Epithelial cell of esophagus (primary cell): ENCODE measurements around the gene FAM114A1.

Experiments used
- DNase-seq: peaks from one replicate; pipeline ENCODE4 v3.0.0; 2010; ENCODE audit warnings: low read depth
- H3K4me3 ChIP-seq: 2 replicates; pipeline ENCODE4 v1.5.1; 2011; ENCODE audit warnings: mild to moderate bottlenecking, low read length, control low read depth
- CTCF ChIP-seq: IDR thresholded peaks from 2 replicates; pipeline ENCODE4 v1.5.1; 2011; ENCODE audit warnings: low read depth, mild to moderate bottlenecking, low read length, control low read depth, inconsistent platforms; ENCODE audit not compliant: insufficient read depth; ENCODE audit errors: missing control alignments

Gene FAM114A1

GRCh38 chr4:38950159-38950558, 82.6 kb downstream of the FAM114A1 start:
- H3K4me3 ChIP-seq = no peak overlapping the region
- DNase-seq = no peak
- TF ChIP-seq CTCF = no peak

- no peak for DNase-seq
- no peak overlapping the region for H3K4me3 ChIP-seq
- TF ChIP-seq CTCF = no peak
Observed at GRCh38 chr4:38950734-38951133, 83.1 kb downstream of the FAM114A1 start.

GRCh38 chr4:38951598-38951997, 84.0 kb downstream of the FAM114A1 start:
- TF ChIP-seq CTCF = no peak

GRCh38 chr4:38952017-38952416, 84.4 kb downstream of the FAM114A1 start:
- no peak for DNase-seq
- TF ChIP-seq CTCF = no peak
- H3K4me3 ChIP-seq = no peak overlapping the region

More at GRCh38 chr4:38951598-38951997, 84.0 kb downstream of the FAM114A1 start:
- no peak for DNase-seq
- H3K4me3 ChIP-seq = no peak overlapping the region

- no peak for DNase-seq
- no peak for TF ChIP-seq CTCF
- H3K4me3 ChIP-seq = no peak overlapping the region
Observed at GRCh38 chr4:38954727-38955126, 87.1 kb downstream of the FAM114A1 start.

- no peak for DNase-seq
- no peak for TF ChIP-seq CTCF
- no peak overlapping the region for H3K4me3 ChIP-seq
Observed at GRCh38 chr4:38955957-38956356, 88.4 kb downstream of the FAM114A1 start.

GRCh38 chr4:38957261-38957815, 89.7 kb downstream of the FAM114A1 start:
- DNase-seq = no peak
- TF ChIP-seq CTCF = no peak
- H3K4me3 ChIP-seq = no peak overlapping the region
